GM23338 (cell line): Measurements from ENCODE around the gene DLG3. TPM values are rescaled to one million over a fixed set of nuclear protein-coding genes. Genes with fewer than 3 reads are reported as not detected.

ENCODE experiments used
- ATAC-seq: fragments of 200-7000 bp; cut with Tn5 transposase; 3 replicates; pipeline ENCODE4 v1.9.1; 2020
- DNase-seq: peaks from one replicate; pipeline ENCODE4 v3.0.0-alpha.2; 2015; ENCODE audit warnings: low spot score
- H2AFZ ChIP-seq: fragments of 200-600 bp; sonication (generic); 2 replicates; pipeline ENCODE4 v1.8.0; 2016; ENCODE audit warnings: antibody characterized with exemption, mild to moderate bottlenecking, moderate library complexity
- H3F3A ChIP-seq: fragments of 200-600 bp; sonication (generic); replicated peaks from 2 replicates; pipeline ENCODE4 v1.8.0; 2017; ENCODE audit warnings: antibody characterized with exemption, mixed run types, low read depth
- H3K27ac ChIP-seq: fragments of 200-600 bp; sonication (generic); 2 replicates; pipeline ENCODE4 v1.6.1; 2016; ENCODE audit warnings: low read depth
- H3K27me3 ChIP-seq: fragments of 200-600 bp; sonication (generic); 2 replicates; pipeline ENCODE4 v1.8.0; 2016; ENCODE audit warnings: mild to moderate bottlenecking, mixed run types, moderate library complexity; ENCODE audit not compliant: insufficient read depth
- H3K36me3 ChIP-seq: fragments of 200-600 bp; sonication (generic); 2 replicates; pipeline ENCODE4 v1.8.0; 2016; ENCODE audit warnings: mild to moderate bottlenecking; ENCODE audit not compliant: insufficient read depth
- H3K4me1 ChIP-seq: fragments of 200-600 bp; sonication (generic); 2 replicates; pipeline ENCODE4 v1.8.0; 2016; ENCODE audit warnings: mild to moderate bottlenecking, moderate library complexity; ENCODE audit not compliant: insufficient read depth
- H3K4me2 ChIP-seq: fragments of 200-600 bp; sonication (generic); 2 replicates; pipeline ENCODE4 v1.7.1; 2017; ENCODE audit warnings: mixed run types
- H3K4me3 ChIP-seq: fragments of 200-600 bp; sonication (generic); 2 replicates; pipeline ENCODE4 v1.6.1; 2016; ENCODE audit warnings: mixed run types
- H3K79me2 ChIP-seq: fragments of 200-600 bp; sonication (generic); replicated peaks from 2 replicates; pipeline ENCODE4 v1.8.0; 2017; ENCODE audit warnings: mild to moderate bottlenecking; ENCODE audit not compliant: insufficient read depth
- H3K9me2 ChIP-seq: fragments of 200-600 bp; sonication (generic); 2 replicates; pipeline ENCODE4 v1.8.0; 2017; ENCODE audit not compliant: insufficient read depth
- H4K20me1 ChIP-seq: fragments of 200-600 bp; sonication (generic); replicated peaks from 2 replicates; pipeline ENCODE4 v1.8.0; 2017; ENCODE audit warnings: mild to moderate bottlenecking; ENCODE audit not compliant: insufficient read depth
- H3K27ac Mint-ChIP-seq: 2 replicates; pipeline ENCODE4 v1.8.0; 2020; ENCODE audit warnings: inconsistent platforms, mild to moderate bottlenecking, moderate library complexity, mixed read lengths
- H3K27me3 Mint-ChIP-seq: 3 replicates; pipeline ENCODE4 v1.8.0; 2022; ENCODE audit warnings: low read depth, mild to moderate bottlenecking, moderate library complexity, mixed read lengths, inconsistent platforms; ENCODE audit not compliant: insufficient read depth, poor library complexity
- H3K36me3 Mint-ChIP-seq: 3 replicates; pipeline ENCODE4 v1.8.0; 2021; ENCODE audit warnings: low read depth, mild to moderate bottlenecking, inconsistent platforms, moderate library complexity, mixed read lengths
- H3K4me1 Mint-ChIP-seq: 3 replicates; pipeline ENCODE4 v1.8.0; 2020; ENCODE audit warnings: mild to moderate bottlenecking, inconsistent platforms, mixed read lengths
- H3K4me3 Mint-ChIP-seq: 3 replicates; pipeline ENCODE4 v1.8.0; 2021; ENCODE audit warnings: moderate library complexity, mild to moderate bottlenecking, inconsistent platforms, mixed read lengths
- H3K9me3 Mint-ChIP-seq: 3 replicates; pipeline ENCODE4 v1.8.0; 2020; ENCODE audit warnings: moderate library complexity, mild to moderate bottlenecking, inconsistent platforms, mixed read lengths
- EZH2phosphoT487 ChIP-seq: fragments of 200-600 bp; sonication (generic); IDR thresholded peaks from one replicate; pipeline ENCODE4 v1.8.1; 2018; ENCODE audit warnings: antibody characterized with exemption; ENCODE audit not compliant: unreplicated experiment
- JUNB ChIP-seq: IDR thresholded peaks from one replicate; pipeline ENCODE4 v1.6.1; 2016; ENCODE audit warnings: antibody characterized with exemption; ENCODE audit not compliant: unreplicated experiment
- NANOG ChIP-seq: IDR thresholded peaks from 2 replicates; pipeline ENCODE4 v1.6.1; 2016; ENCODE audit warnings: antibody characterized with exemption, borderline replicate concordance
- POLR2AphosphoS5 ChIP-seq: IDR thresholded peaks from 2 replicates; pipeline ENCODE4 v1.6.1; 2016; ENCODE audit warnings: antibody characterized with exemption, low read depth
- STAT1 ChIP-seq: IDR thresholded peaks from one replicate; pipeline ENCODE4 v1.6.1; 2016; ENCODE audit warnings: antibody characterized with exemption; ENCODE audit not compliant: unreplicated experiment
- ZNF114 ChIP-seq: fragments of 250-450 bp; sonication (Bioruptor Pico); IDR thresholded peaks from 2 replicates; pipeline ENCODE4 v1.5.0; 2020; ENCODE audit warnings: mild to moderate bottlenecking, moderate library complexity
- ZNF331 ChIP-seq: fragments of 250-450 bp; sonication (Bioruptor Pico); IDR thresholded peaks from 2 replicates; pipeline ENCODE4 v1.5.0; 2020; ENCODE audit warnings: low read depth, mild to moderate bottlenecking, moderate library complexity
- polyA plus RNA-seq: library from polyadenylated mRNA; unstranded; fragments of >200 nt; fragmentation: Nextera tagmentation; extraction: Ambion mirVana; gene quantifications from 2 replicates; pipeline ENCODE4 v1.2.1, GENCODE V29; 2016
- total RNA-seq: library from RNA; depleted of rRNA; stranded (reverse); fragments of >200 nt; shearing (Covaris generic); gene quantifications from 2 replicates; pipeline ENCODE4 v1.2.3, GENCODE V29; 2014
- TF ChIP-seq, protein P1 (sequence below): fragments of 250-450 bp; sonication (Bioruptor Pico); IDR thresholded peaks from 2 replicates; pipeline ENCODE4 v1.5.0; 2020; ENCODE audit warnings: mild to moderate bottlenecking, moderate library complexity
- TF ChIP-seq, protein P2 (sequence below): IDR thresholded peaks from 2 replicates; pipeline ENCODE4 v1.6.1; 2016; ENCODE audit warnings: antibody characterized with exemption

DLG3 gene
- total and polyA plus RNA-seq, 2 experiments from 2014 or later = 13.0 to 61.8 TPM

DNA sequence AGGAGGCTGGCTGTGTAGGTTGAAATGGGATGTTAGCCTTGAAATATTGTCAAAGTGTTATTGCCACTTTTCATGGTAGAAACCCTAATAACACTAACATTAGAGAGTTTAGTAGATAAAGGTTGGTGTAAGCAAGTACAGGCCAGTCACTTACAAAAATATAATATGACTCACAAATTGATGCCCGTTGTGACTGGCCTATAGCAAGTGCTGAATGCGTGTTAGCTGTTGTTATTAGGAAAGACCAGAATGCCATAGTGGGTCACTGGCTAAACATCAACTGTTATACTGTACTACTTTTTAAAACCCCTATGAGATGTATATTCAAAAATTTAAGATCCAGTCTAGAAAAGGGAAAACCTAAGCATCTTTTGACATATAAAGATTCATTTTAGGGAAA is 41.9 kb upstream of the DLG3 start (continued):
- TF ChIP-seq, protein P1, sequence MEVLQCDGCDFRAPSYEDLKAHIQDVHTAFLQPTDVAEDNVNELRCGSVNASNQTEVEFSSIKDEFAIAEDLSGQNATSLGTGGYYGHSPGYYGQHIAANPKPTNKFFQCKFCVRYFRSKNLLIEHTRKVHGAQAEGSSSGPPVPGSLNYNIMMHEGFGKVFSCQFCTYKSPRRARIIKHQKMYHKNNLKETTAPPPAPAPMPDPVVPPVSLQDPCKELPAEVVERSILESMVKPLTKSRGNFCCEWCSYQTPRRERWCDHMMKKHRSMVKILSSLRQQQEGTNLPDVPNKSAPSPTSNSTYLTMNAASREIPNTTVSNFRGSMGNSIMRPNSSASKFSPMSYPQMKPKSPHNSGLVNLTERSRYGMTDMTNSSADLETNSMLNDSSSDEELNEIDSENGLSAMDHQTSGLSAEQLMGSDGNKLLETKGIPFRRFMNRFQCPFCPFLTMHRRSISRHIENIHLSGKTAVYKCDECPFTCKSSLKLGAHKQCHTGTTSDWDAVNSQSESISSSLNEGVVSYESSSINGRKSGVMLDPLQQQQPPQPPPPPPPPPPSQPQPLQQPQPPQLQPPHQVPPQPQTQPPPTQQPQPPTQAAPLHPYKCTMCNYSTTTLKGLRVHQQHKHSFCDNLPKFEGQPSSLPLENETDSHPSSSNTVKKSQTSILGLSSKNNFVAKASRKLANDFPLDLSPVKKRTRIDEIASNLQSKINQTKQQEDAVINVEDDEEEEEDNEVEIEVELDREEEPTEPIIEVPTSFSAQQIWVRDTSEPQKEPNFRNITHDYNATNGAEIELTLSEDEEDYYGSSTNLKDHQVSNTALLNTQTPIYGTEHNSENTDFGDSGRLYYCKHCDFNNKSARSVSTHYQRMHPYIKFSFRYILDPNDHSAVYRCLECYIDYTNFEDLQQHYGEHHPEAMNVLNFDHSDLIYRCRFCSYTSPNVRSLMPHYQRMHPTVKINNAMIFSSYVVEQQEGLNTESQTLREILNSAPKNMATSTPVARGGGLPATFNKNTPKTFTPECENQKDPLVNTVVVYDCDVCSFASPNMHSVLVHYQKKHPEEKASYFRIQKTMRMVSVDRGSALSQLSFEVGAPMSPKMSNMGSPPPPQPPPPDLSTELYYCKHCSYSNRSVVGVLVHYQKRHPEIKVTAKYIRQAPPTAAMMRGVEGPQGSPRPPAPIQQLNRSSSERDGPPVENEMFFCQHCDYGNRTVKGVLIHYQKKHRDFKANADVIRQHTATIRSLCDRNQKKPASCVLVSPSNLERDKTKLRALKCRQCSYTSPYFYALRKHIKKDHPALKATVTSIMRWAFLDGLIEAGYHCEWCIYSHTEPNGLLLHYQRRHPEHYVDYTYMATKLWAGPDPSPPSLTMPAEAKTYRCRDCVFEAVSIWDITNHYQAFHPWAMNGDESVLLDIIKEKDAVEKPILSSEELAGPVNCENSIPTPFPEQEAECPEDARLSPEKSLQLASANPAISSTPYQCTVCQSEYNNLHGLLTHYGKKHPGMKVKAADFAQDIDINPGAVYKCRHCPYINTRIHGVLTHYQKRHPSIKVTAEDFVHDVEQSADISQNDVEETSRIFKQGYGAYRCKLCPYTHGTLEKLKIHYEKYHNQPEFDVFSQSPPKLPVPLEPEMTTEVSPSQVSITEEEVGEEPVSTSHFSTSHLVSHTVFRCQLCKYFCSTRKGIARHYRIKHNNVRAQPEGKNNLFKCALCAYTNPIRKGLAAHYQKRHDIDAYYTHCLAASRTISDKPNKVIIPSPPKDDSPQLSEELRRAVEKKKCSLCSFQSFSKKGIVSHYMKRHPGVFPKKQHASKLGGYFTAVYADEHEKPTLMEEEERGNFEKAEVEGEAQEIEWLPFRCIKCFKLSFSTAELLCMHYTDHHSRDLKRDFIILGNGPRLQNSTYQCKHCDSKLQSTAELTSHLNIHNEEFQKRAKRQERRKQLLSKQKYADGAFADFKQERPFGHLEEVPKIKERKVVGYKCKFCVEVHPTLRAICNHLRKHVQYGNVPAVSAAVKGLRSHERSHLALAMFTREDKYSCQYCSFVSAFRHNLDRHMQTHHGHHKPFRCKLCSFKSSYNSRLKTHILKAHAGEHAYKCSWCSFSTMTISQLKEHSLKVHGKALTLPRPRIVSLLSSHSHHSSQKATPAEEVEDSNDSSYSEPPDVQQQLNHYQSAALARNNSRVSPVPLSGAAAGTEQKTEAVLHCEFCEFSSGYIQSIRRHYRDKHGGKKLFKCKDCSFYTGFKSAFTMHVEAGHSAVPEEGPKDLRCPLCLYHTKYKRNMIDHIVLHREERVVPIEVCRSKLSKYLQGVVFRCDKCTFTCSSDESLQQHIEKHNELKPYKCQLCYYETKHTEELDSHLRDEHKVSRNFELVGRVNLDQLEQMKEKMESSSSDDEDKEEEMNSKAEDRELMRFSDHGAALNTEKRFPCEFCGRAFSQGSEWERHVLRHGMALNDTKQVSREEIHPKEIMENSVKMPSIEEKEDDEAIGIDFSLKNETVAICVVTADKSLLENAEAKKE (CRISPR knock-in tag) = no peak
- no peak for TF ChIP-seq EZH2phosphoT487
- TF ChIP-seq, protein P2, sequence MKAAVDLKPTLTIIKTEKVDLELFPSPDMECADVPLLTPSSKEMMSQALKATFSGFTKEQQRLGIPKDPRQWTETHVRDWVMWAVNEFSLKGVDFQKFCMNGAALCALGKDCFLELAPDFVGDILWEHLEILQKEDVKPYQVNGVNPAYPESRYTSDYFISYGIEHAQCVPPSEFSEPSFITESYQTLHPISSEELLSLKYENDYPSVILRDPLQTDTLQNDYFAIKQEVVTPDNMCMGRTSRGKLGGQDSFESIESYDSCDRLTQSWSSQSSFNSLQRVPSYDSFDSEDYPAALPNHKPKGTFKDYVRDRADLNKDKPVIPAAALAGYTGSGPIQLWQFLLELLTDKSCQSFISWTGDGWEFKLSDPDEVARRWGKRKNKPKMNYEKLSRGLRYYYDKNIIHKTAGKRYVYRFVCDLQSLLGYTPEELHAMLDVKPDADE = no peak

DNA sequence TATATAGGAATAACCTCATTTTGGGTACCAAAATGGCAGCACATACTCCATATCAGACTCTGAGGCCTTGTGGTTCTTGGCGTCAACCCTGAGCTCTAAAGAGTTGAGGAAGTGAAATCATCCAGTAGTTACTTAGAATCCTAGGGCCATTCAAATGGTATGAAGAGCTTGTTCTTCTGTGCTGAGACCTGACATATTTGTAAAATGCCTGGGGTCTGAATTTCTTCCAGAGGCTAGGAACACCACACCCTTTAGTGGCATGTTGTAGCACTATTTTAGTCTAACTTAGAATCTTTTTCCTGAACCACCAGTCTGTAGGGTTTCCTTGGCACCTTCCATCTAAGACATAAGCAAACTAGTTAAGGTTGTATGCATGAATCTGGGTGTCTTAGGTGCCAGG is 39.6 kb upstream of the DLG3 start:
- Histone ChIP-seq H3F3A (no peaks in the 10 kb centered on the region), H3K79me2 (no peaks in the 10 kb centered on the region), H3K4me2 (no peak overlapping the region), H4K20me1 (no peaks in the 10 kb centered on the region), H3K4me3 (no peak overlapping the region), H2AFZ (no peak overlapping the region), H3K4me1 (no peaks in the 10 kb centered on the region), H3K27ac (no peak overlapping the region), H3K36me3 (peaks cover 4% of the 10 kb centered on the region; the same call in 1 of the 2 replicates), H3K27me3 (no peaks in the 10 kb centered on the region), H3K9me2 (no peaks in the 10 kb centered on the region)
- Mint-ChIP-seq H3K4me3 (no peak overlapping the region), H3K4me1 (no peaks in the 10 kb centered on the region), H3K27me3 (no peaks in the 10 kb centered on the region), H3K27ac (no peak overlapping the region), H3K36me3 (peaks cover 50% of the 10 kb centered on the region), H3K9me3 (no peaks in the 10 kb centered on the region)
- no peak for ATAC-seq
- DNase-seq = no peak
- TF ChIP-seq ZNF114 (CRISPR knock-in tag) = no peak
- no peak for TF ChIP-seq ZNF331 (CRISPR knock-in tag)
- TF ChIP-seq STAT1 = no peak
- TF ChIP-seq, protein P2 = no peak
- no peak for TF ChIP-seq JUNB
- TF ChIP-seq NANOG = no peak
- TF ChIP-seq POLR2AphosphoS5 = no peak
